Measurements from ENCODE around the gene TAL2. TPM values are rescaled to one million over a fixed set of nuclear protein-coding genes. Genes with fewer than 3 reads are reported as not detected.

TAL2 gene
- total RNA-seq, 1 experiment from 2014 or later, result not detected

DNA sequence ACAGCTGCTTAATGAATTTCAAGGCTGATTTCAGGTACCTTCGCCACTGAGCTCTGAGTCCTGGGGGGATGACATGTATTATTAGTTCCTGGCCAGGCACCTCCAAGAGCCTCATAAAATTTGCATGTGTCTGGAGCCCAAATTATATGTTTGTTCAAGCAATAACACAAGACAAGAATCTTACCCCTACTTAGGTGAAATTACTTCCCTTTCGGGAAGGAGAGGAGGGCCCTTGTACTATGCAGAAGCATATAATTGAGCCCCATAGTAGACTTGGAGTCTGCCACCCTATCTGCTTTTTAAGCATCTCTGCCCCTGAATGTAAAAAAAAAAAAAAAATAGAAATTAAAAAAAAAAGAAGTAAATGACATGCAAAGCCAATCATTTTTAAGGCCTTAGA is 19.1 kb downstream of the TAL2 start:
- in situ Hi-C loops (cut with HindIII; ENCODE audit: low pct_unique_long_range_greater_than_20kb, low sequenced_read_pairs), result no loop called here
- no peak overlapping the region for H3K4me3 ChIP-seq (ENCODE audit: low read depth in 2 of 2, low read length in 2 of 2)
- intact Hi-C loops (cut with micrococcal nuclease; ENCODE audit: unreplicated experiment), result no loop called here
- CTCF ChIA-PET, result no interaction called here
- H3K36me3 ChIP-seq (ENCODE audit: control insufficient read depth, insufficient read depth, low read length), result no peaks in the 10 kb centered on the region
- POLR2A ChIA-PET, result no interaction called here
- no peaks in the 10 kb centered on the region for H3K9me3 ChIP-seq (ENCODE audit: control insufficient read depth, insufficient read depth, low read depth, low read length)
- no peaks in the 10 kb centered on the region for H3K27me3 ChIP-seq (ENCODE audit: control insufficient read depth, insufficient read depth, low read length)
- ATAC-seq, result no peak
- H3K27ac ChIP-seq (ENCODE audit: low read length), result no peak overlapping the region
- no TSS peak for BruUV-seq (replicated peaks)
- DNase-seq (ENCODE audit: low read depth, low spot score), result no peak
- no peaks in the 10 kb centered on the region for H3K4me1 ChIP-seq (ENCODE audit: control insufficient read depth, insufficient read depth, low read length)
- TF ChIP-seq REST (IDR thresholded peaks at IDR 0.05; ENCODE audit: insufficient read depth in 1 of 2, low read depth in 2 of 2, low read length in 1 of 2), result no peak
- TF ChIP-seq CTCF (IDR thresholded peaks at IDR 0.05), result no peak
- no peak for TF ChIP-seq POLR2AphosphoS5 (IDR thresholded peaks at IDR 0.05; ENCODE audit: low read depth, low read length)
- TF ChIP-seq SIN3A (IDR thresholded peaks at IDR 0.05; ENCODE audit: borderline replicate concordance, insufficient read depth, low read depth, low read length), result no peak
- TF ChIP-seq TCF7L2 (IDR thresholded peaks at IDR 0.05; ENCODE audit: low read depth, low read length), result no peak

DNA sequence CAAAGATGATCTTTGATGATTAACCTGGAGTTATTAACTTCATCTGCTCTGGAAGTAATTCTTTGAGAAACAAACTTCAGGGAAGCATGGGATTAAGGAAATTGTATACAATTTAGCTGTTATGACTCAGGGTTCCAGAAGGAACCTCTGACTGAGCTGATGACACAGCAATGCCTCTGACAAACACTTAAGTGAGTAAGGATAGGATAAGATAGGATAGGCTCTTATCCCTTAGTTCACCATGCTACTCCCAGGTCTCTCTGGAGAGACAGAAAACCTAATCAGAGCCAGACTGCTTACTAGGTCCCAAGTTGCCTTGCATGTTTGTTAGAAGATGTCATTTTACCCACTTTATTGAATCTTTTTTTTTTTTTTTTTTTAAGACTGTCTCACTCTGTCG is 19.5 kb downstream of the TAL2 start:
- BruUV-seq (replicated peaks), result no TSS peak
- H3K4me3 ChIP-seq (ENCODE audit: low read depth in 2 of 2, low read length in 2 of 2), result no peak overlapping the region
- no peak overlapping the region for H3K27ac ChIP-seq (ENCODE audit: low read length)
- TF ChIP-seq SIN3A (IDR thresholded peaks at IDR 0.05; ENCODE audit: borderline replicate concordance, insufficient read depth, low read depth, low read length) (no peak), CTCF (IDR thresholded peaks at IDR 0.05) (no peak), TCF7L2 (IDR thresholded peaks at IDR 0.05; ENCODE audit: low read depth, low read length) (no peak), REST (IDR thresholded peaks at IDR 0.05; ENCODE audit: insufficient read depth in 1 of 2, low read depth in 2 of 2, low read length in 1 of 2) (no peak), POLR2AphosphoS5 (IDR thresholded peaks at IDR 0.05; ENCODE audit: low read depth, low read length) (no peak)
- H3K36me3 ChIP-seq (ENCODE audit: control insufficient read depth, insufficient read depth, low read length), result no peaks in the 10 kb centered on the region
- H3K9me3 ChIP-seq (ENCODE audit: control insufficient read depth, insufficient read depth, low read depth, low read length), result no peaks in the 10 kb centered on the region
- in situ Hi-C loops (cut with HindIII; ENCODE audit: low pct_unique_long_range_greater_than_20kb, low sequenced_read_pairs) (no loop called here), intact Hi-C loops (cut with micrococcal nuclease; ENCODE audit: unreplicated experiment) (no loop called here)
- ChIA-PET POLR2A (no interaction called here), CTCF (no interaction called here)
- no peaks in the 10 kb centered on the region for H3K4me1 ChIP-seq (ENCODE audit: control insufficient read depth, insufficient read depth, low read length)
- DNase-seq (ENCODE audit: low read depth, low spot score) (no peak), ATAC-seq (no peak)
- no peaks in the 10 kb centered on the region for H3K27me3 ChIP-seq (ENCODE audit: control insufficient read depth, insufficient read depth, low read length)

Data from Panc1 (cell line).